Tibial artery (tissue), 4 donors: ENCODE results near the gene PCDHGA9.
"Not testable (repeated sequence)": the region's sequence is repeated elsewhere in the genome, so short reads cannot be mapped to it uniquely, and the experiment has no call there.

Experiments used
- DNase-seq, 2 donors: peaks; one replicate each; pipeline ENCODE4 v3.0.0-alpha.2; 2019
- H3K27ac ChIP-seq, 2 donors: fragments of 200-600 bp; sonication (generic) in 1 of 2; 1 replicate in 1 of 2; 2 replicates in 1 of 2; pipeline ENCODE4 v1.5.1; 2018 to 2019; ENCODE audit warnings: mild to moderate bottlenecking in 1 of 2
- H3K27me3 ChIP-seq, 2 donors: fragments of 200-600 bp; sonication (generic) in 1 of 2; one replicate each; pipeline versions ENCODE4 v1.5.1 to v1.6.0; 2016 to 2019
- H3K36me3 ChIP-seq, 3 donors: fragments of 200-600 bp; sonication (generic) in 2 of 3; one replicate each; pipeline ENCODE4 v1.5.1; 2016 to 2019; ENCODE audit warnings: mild to moderate bottlenecking in 2 of 3
- H3K4me1 ChIP-seq, 4 donors: fragments of 200-600 bp; sonication (generic) in 2 of 4; 1 replicate in 3 of 4; 2 replicates in 1 of 4; pipeline ENCODE4 v1.5.1; 2016 to 2019
- H3K4me3 ChIP-seq, 2 donors: fragments of 200-600 bp; sonication (generic) in 1 of 2; 1 replicate in 1 of 2; 2 replicates in 1 of 2; pipeline ENCODE4 v1.5.1; 2018 to 2019; ENCODE audit warnings: mild to moderate bottlenecking in 2 of 2
- H3K9me3 ChIP-seq, 3 donors: fragments of 200-600 bp; sonication (generic) in 1 of 3; one replicate each; pipeline ENCODE4 v1.5.1; 2016 to 2019
- CTCF ChIP-seq, 2 experiments: fragments of 200-600 bp in 1 of 2; fragments of 450-650 bp in 1 of 2; IDR thresholded peaks; one replicate each; pipeline ENCODE4 v1.5.1; 2017 to 2019; ENCODE audit warnings: antibody characterized with exemption in 2 of 2, mild to moderate bottlenecking in 1 of 2, moderate library complexity in 1 of 2
- intact Hi-C: fragments of 100-400 bp; cut with DNase I; formaldehyde crosslinking; loops from one replicate; pipeline ENCODE4 v1.15.0; 2023; ENCODE audit warnings: low total_unique reads

The PCDHGA9 gene

GRCh38 chr5:141398608-141399007, 4.0 kb upstream of the PCDHGA9 start:
- Histone ChIP-seq H3K4me1 (no peaks in the 10 kb centered on the region), H3K4me3 (no peak overlapping the region), H3K9me3 (peaks cover 48 to 98% (median 89%) of the 10 kb centered on the region in 3 donors), H3K27ac (no peak overlapping the region), H3K36me3 (peaks cover 5 to 53% (median 31%) of the 10 kb centered on the region in 3 donors), H3K27me3 (no peaks in the 10 kb centered on the region)
- intact Hi-C loops: no loop called here
- DNase-seq: no peak
- no peak for TF ChIP-seq CTCF (IDR thresholded peaks at IDR 0.05)

- Histone ChIP-seq H3K27me3 (no peaks in the 10 kb centered on the region), H3K36me3 (peaks cover 6 to 54% (median 37%) of the 10 kb centered on the region in 3 donors), H3K4me1 (no peaks in the 10 kb centered on the region), H3K27ac (no peak overlapping the region), H3K4me3 (no peak overlapping the region), H3K9me3 (peaks cover 40 to 98% (median 89%) of the 10 kb centered on the region in 3 donors)
- DNase-seq: peak in 1 of 2 donors; percentile 43
- TF ChIP-seq CTCF (IDR thresholded peaks at IDR 0.05): no peak
- intact Hi-C loops: no loop called here
These were observed 2.9 kb upstream of the PCDHGA9 start for GRCh38 chr5:141399555-141400258.

GRCh38 chr5:141403387-141403786, 809 bp downstream of the PCDHGA9 start:
- Histone ChIP-seq H3K4me1 (no peaks in the 10 kb centered on the region), H3K9me3 (peaks cover 36 to 100% (median 89%) of the 10 kb centered on the region in 3 donors), H3K4me3 (peak overlapping the region in 1 of 2 donors; percentile 31), H3K36me3 (peaks cover 10 to 54% (median 54%) of the 10 kb centered on the region in 3 donors), H3K27me3 (no peaks in the 10 kb centered on the region), H3K27ac (no peak overlapping the region)
- no peak for TF ChIP-seq CTCF (IDR thresholded peaks at IDR 0.05)
- intact Hi-C loops: no loop called here
- DNase-seq: no peak

GRCh38 chr5:141407790-141408505, 5.4 kb downstream of the PCDHGA9 start, which contains the start of gene PCDHGB6:
TSS of gene PCDHGB6 (plus strand) at chr5:141408021. CDS start at chr5:141408203, 182 bp downstream.
- H3K27me3 ChIP-seq, intact Hi-C loops, H3K27ac ChIP-seq, H3K4me1 ChIP-seq: not testable (repeated sequence)
- H3K4me3 ChIP-seq: peak within 1 kb of the TSS; percentile 23 to 39
- H3K36me3 ChIP-seq: peaks cover 7 to 68% (median 63%) of the 10 kb centered on the region in 3 donors
- peak; percentile 36 to 39 for TF ChIP-seq CTCF (IDR thresholded peaks at IDR 0.05)
- peak in 1 of 2 donors; percentile 55 for DNase-seq
- H3K9me3 ChIP-seq: peaks cover 25 to 98% (median 91%) of the 10 kb centered on the region in 3 donors

GRCh38 chr5:141409598-141410306, 7.2 kb downstream of the PCDHGA9 start:
- Histone ChIP-seq H3K9me3 (peaks cover 27 to 98% (median 91%) of the 10 kb centered on the region in 3 donors), H3K4me3 (no peak overlapping the region), H3K4me1 (no peaks in the 10 kb centered on the region), H3K36me3 (peaks cover 8 to 65% (median 63%) of the 10 kb centered on the region in 3 donors), H3K27me3 (no peaks in the 10 kb centered on the region), H3K27ac (no peak overlapping the region)
- DNase-seq: no peak
- no peak for TF ChIP-seq CTCF (IDR thresholded peaks at IDR 0.05)
- intact Hi-C loops: loop anchor here (10.0 kb wide), 2 partner anchors 85 to 145 kb away; partner anchors contain the start of gene TAF7
